Measurements from ENCODE around the gene STPG3.

STPG3 gene

DNA sequence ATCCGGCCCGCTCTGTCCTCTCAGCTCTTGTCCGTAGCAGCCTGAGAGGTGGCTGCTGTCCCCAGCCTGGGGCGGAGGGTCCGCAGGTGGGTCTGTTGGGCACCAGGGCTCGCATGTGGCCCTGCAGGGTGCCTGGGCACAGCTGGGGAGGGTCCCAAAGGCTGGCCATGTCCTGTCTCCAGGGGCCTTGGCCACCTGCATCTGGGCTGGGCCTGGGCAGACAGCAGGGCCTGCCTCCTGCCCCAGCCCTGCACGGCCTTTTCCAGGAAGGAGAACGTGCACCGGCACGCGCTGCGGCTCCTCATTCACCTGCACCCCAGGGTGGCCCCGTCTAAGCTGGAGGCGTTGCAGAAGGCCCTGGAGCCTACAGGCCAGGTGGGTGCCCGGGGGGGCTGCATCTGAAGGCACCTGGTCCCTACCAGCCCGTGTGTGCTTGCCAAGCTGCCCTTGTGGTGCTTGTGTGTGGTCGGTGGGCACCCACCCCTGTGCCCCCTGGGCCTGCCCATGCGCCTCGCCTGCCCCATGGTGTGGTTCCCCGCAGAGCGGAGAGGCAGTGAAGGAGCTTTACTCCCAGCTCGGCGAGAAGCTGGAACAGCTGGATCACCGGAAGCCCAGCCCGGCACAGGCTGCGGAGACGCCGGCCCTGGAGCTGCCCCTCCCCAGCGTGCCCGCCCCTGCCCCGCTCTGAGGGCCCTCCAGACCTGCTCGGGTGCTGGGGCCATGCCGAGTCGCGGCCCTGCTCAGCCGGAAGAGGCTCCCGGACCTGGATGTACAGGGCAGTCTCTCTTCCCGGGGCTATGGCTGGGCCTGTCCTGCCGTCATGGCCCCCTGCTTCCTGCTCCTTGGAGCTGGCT lies 21.4 kb downstream of the STPG3 start:
- TF ChIP-seq EZH2 (optimal IDR thresholded peaks at IDR 0.05; ENCODE audit: low read depth, low read length) (no peak), EZH2phosphoT487 (IDR thresholded peaks at IDR 0.05; ENCODE audit: low read length) (no peak)
- TF ChIP-seq, protein P1, sequence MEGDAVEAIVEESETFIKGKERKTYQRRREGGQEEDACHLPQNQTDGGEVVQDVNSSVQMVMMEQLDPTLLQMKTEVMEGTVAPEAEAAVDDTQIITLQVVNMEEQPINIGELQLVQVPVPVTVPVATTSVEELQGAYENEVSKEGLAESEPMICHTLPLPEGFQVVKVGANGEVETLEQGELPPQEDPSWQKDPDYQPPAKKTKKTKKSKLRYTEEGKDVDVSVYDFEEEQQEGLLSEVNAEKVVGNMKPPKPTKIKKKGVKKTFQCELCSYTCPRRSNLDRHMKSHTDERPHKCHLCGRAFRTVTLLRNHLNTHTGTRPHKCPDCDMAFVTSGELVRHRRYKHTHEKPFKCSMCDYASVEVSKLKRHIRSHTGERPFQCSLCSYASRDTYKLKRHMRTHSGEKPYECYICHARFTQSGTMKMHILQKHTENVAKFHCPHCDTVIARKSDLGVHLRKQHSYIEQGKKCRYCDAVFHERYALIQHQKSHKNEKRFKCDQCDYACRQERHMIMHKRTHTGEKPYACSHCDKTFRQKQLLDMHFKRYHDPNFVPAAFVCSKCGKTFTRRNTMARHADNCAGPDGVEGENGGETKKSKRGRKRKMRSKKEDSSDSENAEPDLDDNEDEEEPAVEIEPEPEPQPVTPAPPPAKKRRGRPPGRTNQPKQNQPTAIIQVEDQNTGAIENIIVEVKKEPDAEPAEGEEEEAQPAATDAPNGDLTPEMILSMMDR (IDR thresholded peaks at IDR 0.05; ENCODE audit: low read length) = no peak
- no peaks in the 10 kb centered on the region for H3K9me2 ChIP-seq (replicated peaks; ENCODE audit: insufficient read depth, low read length)
- peaks cover 23% of the 10 kb centered on the region for H3K4me1 ChIP-seq (ENCODE audit: low read length)
- H3K27me3 ChIP-seq (replicated peaks; ENCODE audit: insufficient read depth, low read length) = no peaks in the 10 kb centered on the region
- no peak overlapping the region for H3K9ac ChIP-seq (ENCODE audit: low read length)
- no peak for DNase-seq
- no peak overlapping the region for H3K4me2 ChIP-seq (ENCODE audit: low read depth, low read length)
- no peak overlapping the region for H3K27ac ChIP-seq (ENCODE audit: low read length)
- no peak overlapping the region for H2AFZ ChIP-seq (ENCODE audit: low read length)
- H4K20me1 ChIP-seq (ENCODE audit: insufficient read depth, low read length) = no peaks in the 10 kb centered on the region
- H3K79me2 ChIP-seq (ENCODE audit: low read length) = 0 out of 2 replicates have a peak, but pooled peaks cover 5% of the 10 kb centered on the region
- H3K9me3 ChIP-seq (replicated peaks; ENCODE audit: insufficient read depth, low read length) = no peaks in the 10 kb centered on the region
- H3F3A ChIP-seq (ENCODE audit: insufficient read depth, low read length) = peaks cover 8% of the 10 kb centered on the region; the same call in 1 of the 2 replicates
- H3K4me3 ChIP-seq (ENCODE audit: low read length) = no peak overlapping the region
- H3K36me3 ChIP-seq (replicated peaks; ENCODE audit: insufficient read depth, low read length) = no peaks in the 10 kb centered on the region

DNA sequence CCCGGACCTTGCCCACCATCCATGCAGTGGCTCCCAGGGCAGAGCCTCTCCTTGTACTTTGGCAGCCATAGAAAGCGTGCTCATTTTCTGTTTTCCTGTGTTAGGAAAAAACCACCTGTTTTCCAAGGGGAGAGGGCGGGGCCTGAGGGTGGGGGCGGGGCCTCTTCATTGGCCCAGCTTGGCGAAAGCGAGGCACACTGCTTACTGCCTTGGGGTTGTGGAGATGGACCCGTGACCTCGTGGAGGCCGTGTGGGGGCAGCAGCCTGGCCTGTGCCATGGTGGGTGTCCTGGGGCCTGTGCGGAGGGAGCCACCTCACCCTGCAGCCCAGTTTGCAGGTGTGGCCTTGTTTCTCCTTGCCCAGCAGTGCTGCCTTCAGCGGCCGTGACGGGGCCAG lies 22.0 kb downstream of the STPG3 start:
- peaks cover 19% of the 10 kb centered on the region for H3K4me1 ChIP-seq (ENCODE audit: low read length)
- no peak overlapping the region for H3K9ac ChIP-seq (ENCODE audit: low read length)

DNA sequence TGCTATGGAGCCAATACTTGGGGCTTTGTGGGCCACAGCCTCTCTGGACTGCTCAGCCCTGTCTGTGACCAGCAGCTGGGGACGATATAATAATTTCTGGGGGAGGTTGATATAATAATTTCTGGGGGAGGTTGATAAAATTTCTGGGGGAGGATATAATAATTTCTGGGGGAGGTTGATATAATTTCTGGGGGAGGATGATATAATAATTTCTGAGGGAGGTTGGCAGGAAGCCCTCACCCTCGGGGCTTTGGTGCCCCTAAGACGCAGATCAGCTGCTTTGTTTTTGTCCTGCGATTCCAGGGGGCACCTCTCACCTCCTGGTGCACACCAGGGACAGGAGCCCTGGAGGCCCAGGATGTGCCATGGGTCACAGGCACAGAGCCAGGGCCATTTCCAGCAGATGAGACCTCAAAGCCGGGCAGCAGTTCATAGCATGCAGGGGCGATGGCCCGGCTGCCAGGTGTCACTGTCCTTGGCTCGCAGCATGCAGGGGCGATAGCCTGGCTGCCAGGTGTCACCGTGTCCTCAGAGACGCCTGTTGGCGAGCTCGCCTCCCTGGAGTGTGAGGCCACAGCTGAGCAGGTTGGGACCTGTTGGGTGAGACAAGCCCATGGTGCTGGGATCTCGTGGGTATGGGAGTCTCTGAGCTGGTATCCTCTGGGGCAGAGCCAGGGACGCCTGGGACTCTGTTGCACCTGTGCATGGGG lies 22.7 kb downstream of the STPG3 start:
- TF ChIP-seq EZH2 (optimal IDR thresholded peaks at IDR 0.05; ENCODE audit: low read depth, low read length) (no peak), EZH2phosphoT487 (IDR thresholded peaks at IDR 0.05; ENCODE audit: low read length) (no peak)
- TF ChIP-seq, protein P1 (IDR thresholded peaks at IDR 0.05; ENCODE audit: low read length) = no peak
- no peaks in the 10 kb centered on the region for H3K9me3 ChIP-seq (replicated peaks; ENCODE audit: insufficient read depth, low read length)
- H3K27ac ChIP-seq (ENCODE audit: low read length) = no peak overlapping the region
- no peaks in the 10 kb centered on the region for H3K27me3 ChIP-seq (replicated peaks; ENCODE audit: insufficient read depth, low read length)
- H3K4me1 ChIP-seq (ENCODE audit: low read length) = peaks cover 14% of the 10 kb centered on the region
- no peak overlapping the region for H3K4me2 ChIP-seq (ENCODE audit: low read depth, low read length)
- H2AFZ ChIP-seq (ENCODE audit: low read length) = no peak overlapping the region
- no peak for DNase-seq
- no peak overlapping the region for H3K9ac ChIP-seq (ENCODE audit: low read length)
- H4K20me1 ChIP-seq (ENCODE audit: insufficient read depth, low read length) = no peaks in the 10 kb centered on the region
- no peaks in the 10 kb centered on the region for H3K9me2 ChIP-seq (replicated peaks; ENCODE audit: insufficient read depth, low read length)
- no peak overlapping the region for H3K4me3 ChIP-seq (ENCODE audit: low read length)
- H3F3A ChIP-seq (ENCODE audit: insufficient read depth, low read length) = peaks cover 4% of the 10 kb centered on the region; the same call in 1 of the 2 replicates
- no peaks in the 10 kb centered on the region for H3K36me3 ChIP-seq (replicated peaks; ENCODE audit: insufficient read depth, low read length)
- H3K79me2 ChIP-seq (ENCODE audit: low read length) = peaks cover 9% of the 10 kb centered on the region; the same call in 1 of the 2 replicates

More for the DNA sequence above, 22.0 kb downstream of the STPG3 start:
- Histone ChIP-seq H3K4me2 (ENCODE audit: low read depth, low read length) (no peak overlapping the region), H3K9me2 (replicated peaks; ENCODE audit: insufficient read depth, low read length) (no peaks in the 10 kb centered on the region), H3K27ac (ENCODE audit: low read length) (no peak overlapping the region), H2AFZ (ENCODE audit: low read length) (no peak overlapping the region), H3K9me3 (replicated peaks; ENCODE audit: insufficient read depth, low read length) (no peaks in the 10 kb centered on the region), H3K27me3 (replicated peaks; ENCODE audit: insufficient read depth, low read length) (no peaks in the 10 kb centered on the region), H3K36me3 (replicated peaks; ENCODE audit: insufficient read depth, low read length) (no peaks in the 10 kb centered on the region), H4K20me1 (ENCODE audit: insufficient read depth, low read length) (no peaks in the 10 kb centered on the region), H3K79me2 (ENCODE audit: low read length) (peaks cover 10% of the 10 kb centered on the region; the same call in 1 of the 2 replicates), H3K4me3 (ENCODE audit: low read length) (no peak overlapping the region), H3F3A (ENCODE audit: insufficient read depth, low read length) (peaks cover 8% of the 10 kb centered on the region; the same call in 1 of the 2 replicates)
- TF ChIP-seq, protein P1 (IDR thresholded peaks at IDR 0.05; ENCODE audit: low read length) = no peak
- TF ChIP-seq EZH2phosphoT487 (IDR thresholded peaks at IDR 0.05; ENCODE audit: low read length) (no peak), EZH2 (optimal IDR thresholded peaks at IDR 0.05; ENCODE audit: low read depth, low read length) (no peak)
- no peak for DNase-seq

All from MM.1S (cell line).